Psoas muscle (tissue), 8 donors: ENCODE results near the gene ZNF341. TPM values are rescaled to one million over a fixed set of nuclear protein-coding genes. Genes with fewer than 3 reads are reported as not detected.

Source experiments
- ATAC-seq, 4 donors: fragments of 200-7000 bp; cut with Tn5 transposase; one replicate each; pipeline ENCODE4 v1.9.1; 2020; ENCODE audit warnings: moderate library complexity in 3 of 4, mild to moderate bottlenecking in 2 of 4
- DNase-seq, 2 donors: peaks; one replicate each; pipeline ENCODE4 v3.0.0-alpha.2; 2020
- H3K27ac ChIP-seq: fragments of 200-600 bp; one replicate; pipeline ENCODE4 v1.8.0; 2022
- H3K27me3 ChIP-seq, 3 donors: fragments of 200-600 bp in 1 of 3; one replicate each; pipeline versions ENCODE4 v1.6.1 to v1.8.0; 2013 to 2022; ENCODE audit warnings: low read length in 2 of 3, mild to moderate bottlenecking in 2 of 3, moderate library complexity in 1 of 3; ENCODE audit not compliant: insufficient read depth in 3 of 3
- H3K36me3 ChIP-seq, 2 donors: fragments of 200-600 bp in 1 of 2; one replicate each; pipeline versions ENCODE4 v1.6.1 to v1.8.0; 2013 to 2022; ENCODE audit warnings: low read depth in 1 of 2, mild to moderate bottlenecking in 1 of 2, moderate library complexity in 1 of 2; ENCODE audit not compliant: insufficient read depth in 1 of 2
- H3K4me1 ChIP-seq: fragments of 200-600 bp; one replicate; pipeline ENCODE4 v1.8.0; 2022
- H3K4me3 ChIP-seq: fragments of 200-600 bp; one replicate; pipeline ENCODE4 v1.8.0; 2022; ENCODE audit warnings: mild to moderate bottlenecking
- H3K9me3 ChIP-seq: fragments of 200-600 bp; one replicate; pipeline ENCODE4 v1.8.0; 2022
- WGBS, 3 donors: extraction: QIAGEN DNeasy Blood & Tissue Kit; methylation state at CpG; one replicate each; pipeline versions ENCODE4 v1.1.6 to v1.1.7; 2013; 5-methylcytosine and 5-hydroxymethylcytosine counted together
- intact Hi-C, 2 donors: fragments of 100-400 bp; cut with DNase I; formaldehyde crosslinking; loops; one replicate each; pipeline versions ENCODE4 v1.11.0 to v1.14.2; 2022
- polyA plus RNA-seq, 3 donors: library from polyadenylated mRNA; stranded (reverse); fragments of 200-250 nt; gene quantifications; one replicate each; pipeline ENCODE4 v1.2.3, GENCODE V29; 2013
- total RNA-seq, 4 donors: library from RNA; stranded (reverse); fragmentation: NEBNext Ultra II Directional in 2 of 4; extraction: Animal tissue kit (Norgen Biotek cat#: 25700) in 2 of 4; gene quantifications; one replicate each; pipeline versions ENCODE4 v1.2.1 to v1.2.4, GENCODE V29; 2021 to 2023
- TF ChIP-seq, protein P1 (sequence below): fragments of 200-600 bp; IDR thresholded peaks from one replicate; pipeline ENCODE4 v1.8.0; 2022; ENCODE audit warnings: antibody characterized with exemption
- donor health status: healthy with polysubstance abuse.
- donor health status: DM: no; HTN: no; CAD: no; lungs with moderate emphysema.
- donor health status: Bipolar disorder and iron deficiency.
- donor health status: healthy.
- donor health status: DM: yes; HTN: yes; CAD: no.
- donor health status: DM: no; HTN: no; CAD: no.
- donor health status: DM: no; HTN: no; CAD: no.
- donor health status: DM: yes; HTN: yes; CAD: no.

ZNF341 gene
- total and polyA plus RNA-seq, 7 donors: 1.3 to 3.0 (median 1.5) TPM

DNA sequence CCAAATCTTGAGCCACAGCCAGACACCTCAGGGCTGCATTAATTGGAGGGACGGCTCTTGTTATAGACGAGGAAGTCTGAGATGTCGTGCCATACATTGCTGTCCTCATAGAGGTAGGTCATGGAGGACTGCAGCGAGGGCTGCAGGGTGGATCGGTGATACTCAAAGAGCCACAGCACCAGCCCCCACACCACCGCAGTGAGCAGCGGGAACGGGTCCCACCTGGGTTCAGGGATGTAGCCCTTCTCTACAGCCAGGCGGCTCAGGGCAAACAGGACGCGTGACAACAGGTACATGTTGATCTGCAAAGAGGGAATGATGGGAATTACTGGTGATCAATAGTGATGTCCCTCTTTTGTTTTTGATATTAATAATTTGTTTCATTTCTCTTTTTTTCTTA is 24.1 kb upstream of the ZNF341 start:
- WGBS, 3 donors: 91 to 92% (median 92%) methylated on average over 11 of the region's 11 CpGs
- Histone ChIP-seq H3K9me3 (no peaks in the 10 kb centered on the region), H3K36me3 (peaks cover 0 to 47% of the 10 kb centered on the region in 2 donors), H3K27ac (no peak overlapping the region), H3K4me3 (no peak overlapping the region), H3K27me3 (no peaks in the 10 kb centered on the region), H3K4me1 (no peaks in the 10 kb centered on the region)
- ATAC-seq (no peak), DNase-seq (no peak)
- TF ChIP-seq, protein P1, sequence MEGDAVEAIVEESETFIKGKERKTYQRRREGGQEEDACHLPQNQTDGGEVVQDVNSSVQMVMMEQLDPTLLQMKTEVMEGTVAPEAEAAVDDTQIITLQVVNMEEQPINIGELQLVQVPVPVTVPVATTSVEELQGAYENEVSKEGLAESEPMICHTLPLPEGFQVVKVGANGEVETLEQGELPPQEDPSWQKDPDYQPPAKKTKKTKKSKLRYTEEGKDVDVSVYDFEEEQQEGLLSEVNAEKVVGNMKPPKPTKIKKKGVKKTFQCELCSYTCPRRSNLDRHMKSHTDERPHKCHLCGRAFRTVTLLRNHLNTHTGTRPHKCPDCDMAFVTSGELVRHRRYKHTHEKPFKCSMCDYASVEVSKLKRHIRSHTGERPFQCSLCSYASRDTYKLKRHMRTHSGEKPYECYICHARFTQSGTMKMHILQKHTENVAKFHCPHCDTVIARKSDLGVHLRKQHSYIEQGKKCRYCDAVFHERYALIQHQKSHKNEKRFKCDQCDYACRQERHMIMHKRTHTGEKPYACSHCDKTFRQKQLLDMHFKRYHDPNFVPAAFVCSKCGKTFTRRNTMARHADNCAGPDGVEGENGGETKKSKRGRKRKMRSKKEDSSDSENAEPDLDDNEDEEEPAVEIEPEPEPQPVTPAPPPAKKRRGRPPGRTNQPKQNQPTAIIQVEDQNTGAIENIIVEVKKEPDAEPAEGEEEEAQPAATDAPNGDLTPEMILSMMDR: no peak
- intact Hi-C loops: no loop called here

DNA sequence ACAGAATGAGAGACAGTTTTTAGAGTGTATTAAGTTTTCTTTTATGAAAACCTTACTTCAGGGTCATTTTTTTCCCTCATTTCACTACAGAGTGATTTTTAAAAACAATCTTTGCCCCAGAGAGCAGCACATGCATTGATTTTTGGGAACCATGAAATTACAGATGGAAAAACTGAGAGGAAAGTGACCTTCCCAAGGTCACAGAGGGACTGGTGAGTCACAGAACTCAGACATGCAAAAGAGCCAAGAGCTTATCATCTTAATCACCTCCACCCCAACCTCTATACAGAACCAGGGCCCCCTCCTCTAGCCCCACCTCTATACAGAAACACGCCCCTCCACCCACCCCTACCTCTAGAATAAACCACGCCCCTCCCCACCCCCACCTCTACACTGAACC is 22.4 kb upstream of the ZNF341 start:
- DNase-seq (no peak), ATAC-seq (no peak)
- H3K36me3 ChIP-seq: peaks cover 0 to 65% of the 10 kb centered on the region in 2 donors
- TF ChIP-seq, protein P1: no peak
- H3K4me1 ChIP-seq: no peaks in the 10 kb centered on the region
- H3K27me3 ChIP-seq: no peaks in the 10 kb centered on the region
- intact Hi-C loops: no loop called here
- H3K9me3 ChIP-seq: no peaks in the 10 kb centered on the region
- no peak overlapping the region for H3K27ac ChIP-seq
- no peak overlapping the region for H3K4me3 ChIP-seq
- WGBS, 3 donors: 82 to 90% (median 86%) methylated on average over 2 of the region's 2 CpGs

DNA sequence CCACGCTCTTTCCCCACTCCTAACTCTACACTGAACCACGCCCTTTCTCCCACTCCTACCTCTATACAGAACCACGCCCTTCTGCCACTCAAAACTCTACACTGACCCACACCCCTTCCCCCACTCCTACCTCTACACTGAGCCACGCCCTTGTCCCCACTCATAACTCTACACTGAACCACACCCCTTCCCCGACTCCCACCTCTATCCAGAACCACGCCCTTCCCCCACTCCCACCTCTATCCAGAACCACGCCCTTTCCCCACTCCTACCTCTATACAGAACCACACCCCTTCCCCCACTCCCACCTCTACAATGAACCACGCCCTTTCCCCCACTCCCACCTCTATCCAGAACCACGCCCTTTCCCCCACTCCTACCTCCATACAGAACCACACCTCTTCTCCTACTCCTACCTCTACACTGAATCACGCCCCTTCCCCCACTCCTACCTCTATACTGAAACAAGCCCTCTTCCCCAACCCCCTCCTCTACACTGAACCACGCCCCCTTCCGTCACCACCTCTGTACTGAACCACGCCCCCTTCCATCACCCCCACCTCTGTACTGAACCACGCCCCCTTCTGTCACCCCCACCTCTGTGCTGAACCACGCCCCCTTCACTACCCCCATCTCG is 21.8 kb upstream of the ZNF341 start:
- DNase-seq: no peak
- peak in 1 of 4 donors; percentile 13 for ATAC-seq
- WGBS, 3 donors: 85 to 87% (median 87%) methylated on average over 16 of the region's 16 CpGs
- Histone ChIP-seq H3K36me3 (peaks cover 0 to 70% of the 10 kb centered on the region in 2 donors), H3K9me3 (no peaks in the 10 kb centered on the region), H3K27me3 (no peaks in the 10 kb centered on the region), H3K27ac (no peak overlapping the region), H3K4me3 (no peak overlapping the region), H3K4me1 (no peaks in the 10 kb centered on the region)
- TF ChIP-seq, protein P1: no peak
- intact Hi-C loops: no loop called here

DNA sequence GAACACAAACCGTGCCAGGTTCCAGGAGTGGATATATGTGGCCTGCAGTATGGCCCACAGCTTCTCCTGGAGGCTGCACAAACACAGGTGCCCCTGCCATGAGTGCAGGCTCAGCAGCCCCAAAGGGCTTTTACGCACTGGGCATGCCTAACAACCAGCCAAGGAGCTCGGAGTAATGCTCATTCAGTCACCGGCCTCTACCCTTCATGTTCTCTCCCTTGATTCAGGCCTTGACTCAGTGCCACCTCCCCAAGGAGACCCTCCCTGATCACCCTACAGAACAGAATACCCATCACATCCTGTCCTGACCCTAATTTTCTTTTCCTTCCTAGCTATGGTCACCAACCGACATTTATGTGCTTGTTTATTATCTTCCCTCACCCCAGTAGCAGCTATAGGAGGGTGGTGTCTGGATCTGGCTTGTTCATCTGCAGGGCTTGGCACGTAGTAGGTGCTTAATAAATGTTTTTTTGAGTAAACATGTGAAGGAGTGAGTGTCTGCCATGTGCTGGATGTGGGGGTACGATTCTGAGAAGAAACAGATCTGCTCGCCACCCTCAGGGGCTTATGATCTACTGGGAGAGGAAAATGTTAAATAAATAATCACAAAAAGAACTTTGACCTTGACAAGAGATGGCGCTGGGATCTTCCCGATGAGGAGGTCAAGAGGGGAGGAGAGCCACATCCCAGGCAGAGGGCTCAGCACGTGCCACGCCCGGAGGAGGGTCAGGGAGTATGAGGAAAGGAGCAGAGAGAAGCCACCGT is 20.9 kb upstream of the ZNF341 start:
- WGBS, 3 donors: 80 to 84% (median 82%) methylated on average over 14 of the region's 14 CpGs
- Histone ChIP-seq H3K27me3 (no peaks in the 10 kb centered on the region), H3K36me3 (peaks cover 0 to 74% of the 10 kb centered on the region in 2 donors), H3K27ac (no peak overlapping the region), H3K4me3 (no peak overlapping the region), H3K9me3 (no peaks in the 10 kb centered on the region), H3K4me1 (no peaks in the 10 kb centered on the region)
- no peak for ATAC-seq
- intact Hi-C loops: no loop called here
- TF ChIP-seq, protein P1: no peak
- DNase-seq: no peak
